ENCODE results near the gene SSB.
A peak's percentile ranks its signal among the peaks of the same experiment; 100 is the strongest.
"Not testable (repeated sequence)": the region's sequence is repeated elsewhere in the genome, so short reads cannot be mapped to it uniquely, and the experiment has no call there.

The SSB gene

DNA sequence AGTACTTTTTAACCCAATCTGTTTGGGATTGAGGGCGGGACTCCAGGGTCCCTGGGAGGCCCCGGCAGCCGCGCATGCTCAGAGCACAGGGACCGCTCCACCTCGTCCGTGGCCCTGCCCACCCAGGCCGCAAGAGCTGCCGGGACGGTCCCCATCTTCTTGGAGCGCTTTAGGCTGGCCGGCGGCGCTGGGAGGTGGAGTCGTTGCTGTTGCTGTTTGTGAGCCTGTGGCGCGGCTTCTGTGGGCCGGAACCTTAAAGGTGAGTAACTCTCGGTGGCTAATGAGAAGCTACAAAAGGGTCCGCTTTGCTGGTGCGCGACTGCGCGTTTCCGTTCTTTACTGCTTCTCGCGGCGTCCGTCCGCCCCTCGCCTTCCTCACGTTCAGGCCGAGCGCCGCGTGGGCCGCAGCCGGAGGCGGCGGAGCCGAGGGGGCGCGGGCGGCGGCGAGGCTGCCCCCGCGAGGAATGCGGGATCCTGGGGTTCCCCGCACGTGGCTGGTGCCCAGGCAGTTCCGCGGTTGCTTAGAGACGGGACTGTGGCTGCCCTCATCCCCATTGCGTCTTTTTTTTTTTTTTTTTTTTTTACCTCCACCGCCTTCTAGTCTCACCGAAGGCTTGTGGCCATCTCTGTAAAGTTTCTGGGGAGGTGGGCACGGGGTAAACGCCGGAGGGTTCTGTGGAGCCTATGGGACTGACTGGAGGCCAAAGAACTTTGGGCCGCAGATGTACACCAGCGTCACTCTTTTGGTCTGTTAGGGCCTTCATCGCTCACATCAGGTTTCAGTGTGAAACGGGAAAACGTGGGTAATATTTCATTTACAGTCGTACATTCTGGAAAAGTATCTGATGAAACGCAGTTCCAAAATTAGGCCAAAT lies at the start of gene SSB:
Gene SSB (plus strand): TSS at position 154 of the 875 bp plus-strand sequence. CDS start 2,090 bp downstream, outside the sequence.
- FAIRE-seq (peak; percentile 97), DNase-seq (ENCODE audit: extremely low spot score, insufficient read length, low read depth) (peak; percentile 89)

DNA sequence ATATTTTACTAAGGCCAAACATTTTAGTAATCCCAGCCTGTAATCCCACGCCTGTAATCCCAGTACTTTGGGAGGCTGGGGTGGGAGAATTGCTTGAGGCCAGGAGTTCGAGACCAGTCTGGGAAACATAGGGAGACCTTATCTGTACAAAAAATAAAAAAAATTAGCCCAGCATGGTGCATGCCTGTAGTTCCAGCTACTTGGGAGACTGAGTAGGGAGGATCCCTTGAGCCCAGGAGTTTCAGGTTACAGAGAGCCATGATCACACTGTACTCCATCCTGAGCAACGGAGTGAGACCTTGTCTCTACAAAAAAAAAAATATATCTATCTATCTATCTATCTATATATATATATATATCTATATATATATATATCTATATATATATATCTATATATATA lies 45.9 kb upstream of the SSB start:
- DNase-seq (ENCODE audit: extremely low spot score, insufficient read length, low read depth) (no peak), FAIRE-seq (no peak)

DNA sequence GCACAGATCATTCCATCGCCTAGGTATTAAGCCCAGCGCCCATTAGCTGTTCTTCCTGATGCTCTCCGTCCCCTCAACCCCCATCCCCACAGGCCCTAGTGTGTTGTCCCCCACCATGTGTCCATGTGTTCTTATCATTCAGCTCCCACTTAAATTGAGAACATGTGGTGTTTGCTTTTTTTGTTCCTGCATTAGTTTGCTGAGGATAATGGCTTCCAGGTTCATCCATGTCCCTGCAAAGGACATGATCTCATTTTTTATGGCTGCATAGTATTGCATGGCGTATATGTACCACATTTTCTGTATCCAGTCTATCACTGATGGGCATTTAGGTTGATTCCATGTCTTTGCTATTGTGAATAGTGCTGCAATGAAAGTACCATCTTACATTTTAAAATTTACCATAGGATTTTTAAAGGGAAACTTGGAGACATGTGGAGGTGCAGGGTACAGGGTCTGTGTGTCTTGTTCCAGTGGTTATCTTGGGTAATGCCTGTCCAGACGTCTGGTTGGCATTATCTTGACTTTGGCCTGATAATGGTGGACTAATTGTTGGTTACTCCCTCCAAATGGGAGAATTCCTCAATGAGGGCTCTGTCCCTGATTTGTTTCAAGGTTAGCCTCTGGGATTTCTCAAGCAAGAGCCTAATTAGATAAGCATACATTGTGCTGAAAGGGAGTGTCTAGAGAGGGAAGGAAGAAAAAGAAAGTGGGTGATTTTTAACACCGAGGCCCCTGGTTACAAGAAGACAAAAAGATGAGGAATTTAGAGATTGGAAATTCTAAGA lies 43.4 kb upstream of the SSB start:
- FAIRE-seq (no peak), DNase-seq (ENCODE audit: extremely low spot score, insufficient read length, low read depth) (no peak)

DNA sequence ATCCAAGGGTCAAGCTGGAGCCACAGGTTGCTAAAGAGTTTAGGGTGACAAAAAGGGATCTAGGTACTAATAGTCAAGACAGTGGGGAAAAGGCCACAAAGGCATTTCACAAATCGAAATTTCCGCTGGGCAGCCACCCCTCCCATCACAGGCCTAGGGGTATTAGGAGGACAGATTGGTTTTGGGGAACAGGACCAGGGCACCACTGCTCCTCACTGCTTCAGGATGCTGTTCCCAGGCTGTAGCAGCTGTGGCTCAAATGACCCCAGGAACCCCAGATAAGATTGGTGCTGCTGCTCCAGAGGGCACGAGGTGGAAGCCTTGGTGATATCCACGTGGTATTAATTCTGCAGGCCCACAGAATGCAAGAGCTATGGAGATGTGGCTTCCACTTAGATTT lies 42.3 kb upstream of the SSB start:
- FAIRE-seq: no peak
- DNase-seq (ENCODE audit: extremely low spot score, insufficient read length, low read depth): no peak

DNA sequence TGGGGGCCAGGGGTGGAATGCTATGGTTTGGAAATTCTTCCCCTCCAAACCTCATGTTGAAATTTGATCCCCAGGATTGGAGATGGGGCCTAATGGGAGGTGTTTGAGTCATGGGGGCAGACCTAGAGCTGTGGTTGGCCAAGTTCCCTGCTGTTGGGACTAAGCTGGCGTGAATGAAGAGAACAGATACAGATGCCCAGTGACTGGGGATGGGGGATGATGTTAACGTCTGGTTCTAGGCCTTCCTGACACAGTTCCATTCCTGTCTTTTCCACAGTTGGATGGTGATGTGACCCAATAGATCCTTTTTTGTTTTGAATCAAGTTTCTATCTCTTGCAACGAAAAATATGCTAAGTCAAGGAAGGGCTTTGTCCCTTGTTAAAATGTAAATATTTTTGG lies 41.3 kb upstream of the SSB start:
- DNase-seq (ENCODE audit: extremely low spot score, insufficient read length, low read depth) (no peak), FAIRE-seq (no peak)

DNA sequence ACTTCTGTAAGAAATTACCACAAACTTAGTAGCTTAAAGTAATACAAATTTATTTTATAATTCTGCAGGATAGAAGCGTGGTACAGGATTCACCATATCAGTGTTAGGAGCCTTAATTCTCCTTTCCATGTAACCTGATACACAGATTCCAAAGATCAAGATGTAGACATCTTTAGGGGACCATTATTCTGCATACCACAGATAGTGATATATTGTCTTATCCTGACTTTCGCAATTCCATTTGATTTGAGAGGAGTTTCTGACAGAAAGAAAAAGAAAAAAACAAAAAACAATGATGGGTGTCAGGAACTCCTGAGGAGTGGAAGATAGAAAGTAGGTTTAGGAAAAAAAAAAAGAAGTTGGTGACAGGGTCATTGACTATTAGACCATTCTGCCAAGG lies 40.9 kb upstream of the SSB start:
- no peak for DNase-seq (ENCODE audit: extremely low spot score, insufficient read length, low read depth)
- no peak for FAIRE-seq

DNA sequence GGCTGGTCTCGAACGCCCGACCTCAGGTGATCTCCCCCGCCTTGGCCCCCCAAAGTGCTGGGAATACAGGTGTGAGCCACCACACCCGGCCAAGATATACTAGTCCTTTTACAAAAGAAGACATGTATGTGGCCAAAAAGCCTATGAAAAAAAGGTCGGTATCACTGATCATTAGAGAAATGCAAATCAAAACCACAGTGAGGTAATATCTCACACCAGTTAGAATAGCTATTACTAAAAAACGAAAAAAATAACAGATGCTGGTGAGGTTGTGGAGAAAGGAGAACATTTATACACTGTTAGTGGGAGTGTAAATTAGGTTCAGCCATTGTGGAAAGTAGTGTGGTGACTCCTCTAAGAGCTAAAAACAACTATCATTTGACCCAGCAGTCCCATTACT lies 38.7 kb upstream of the SSB start:
- DNase-seq (ENCODE audit: extremely low spot score, insufficient read length, low read depth): no peak
- peak; percentile 24 for FAIRE-seq

DNA sequence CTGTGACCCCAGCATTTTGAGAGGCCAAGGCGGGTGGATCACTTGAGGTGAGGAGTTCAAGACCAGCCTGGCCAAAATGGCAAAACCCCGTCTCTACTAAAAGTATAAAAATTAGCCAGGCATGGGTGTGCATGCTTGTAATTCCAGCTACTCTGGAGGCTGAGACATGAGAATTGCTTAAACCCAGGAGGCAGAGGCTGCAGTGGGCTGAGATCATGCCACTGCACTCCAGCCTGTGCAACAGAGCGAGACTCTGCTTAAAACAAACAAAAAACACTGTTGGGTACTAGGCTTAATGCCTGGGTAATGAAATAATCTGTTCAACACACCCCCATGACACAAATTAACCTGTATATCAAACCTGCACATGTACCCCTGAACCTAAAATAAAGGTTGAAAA lies 37.9 kb upstream of the SSB start:
- FAIRE-seq; DNase-seq (ENCODE audit: extremely low spot score, insufficient read length, low read depth): not testable (repeated sequence)

DNA sequence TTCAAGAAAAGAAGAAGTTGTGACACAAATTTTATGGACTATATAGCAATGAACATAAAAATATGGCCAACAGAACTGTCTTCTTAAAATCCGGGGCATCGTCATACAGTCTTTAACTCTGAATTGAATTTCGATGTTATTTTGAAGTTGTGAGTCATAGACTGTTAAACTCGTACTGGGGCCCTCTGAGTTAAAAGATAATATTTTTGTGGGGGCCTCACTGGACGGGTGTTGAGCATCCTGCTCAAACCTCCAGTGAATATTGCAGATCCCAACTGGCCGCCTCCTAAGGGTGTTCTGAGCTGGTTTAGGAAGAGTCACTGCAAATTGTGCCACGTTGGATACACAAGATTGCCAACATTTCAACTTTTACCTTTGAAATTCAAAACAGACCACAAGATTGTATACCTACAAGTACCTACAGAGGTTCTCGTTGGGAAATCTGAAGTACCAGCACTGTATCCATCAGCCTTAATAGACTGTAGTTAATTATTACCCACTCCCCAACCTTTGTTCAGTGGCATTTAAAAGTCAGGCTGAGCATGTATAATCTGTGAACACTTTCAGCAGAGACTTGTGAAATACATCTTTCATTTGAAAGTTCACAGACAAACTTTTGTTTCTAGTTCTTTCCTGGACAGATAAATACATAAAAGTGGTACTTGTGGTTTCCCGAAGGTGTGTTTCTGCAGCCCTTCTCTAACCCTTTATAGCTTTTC lies 37.3 kb upstream of the SSB start:
- FAIRE-seq: peak; percentile 71
- DNase-seq (ENCODE audit: extremely low spot score, insufficient read length, low read depth): no peak

DNA sequence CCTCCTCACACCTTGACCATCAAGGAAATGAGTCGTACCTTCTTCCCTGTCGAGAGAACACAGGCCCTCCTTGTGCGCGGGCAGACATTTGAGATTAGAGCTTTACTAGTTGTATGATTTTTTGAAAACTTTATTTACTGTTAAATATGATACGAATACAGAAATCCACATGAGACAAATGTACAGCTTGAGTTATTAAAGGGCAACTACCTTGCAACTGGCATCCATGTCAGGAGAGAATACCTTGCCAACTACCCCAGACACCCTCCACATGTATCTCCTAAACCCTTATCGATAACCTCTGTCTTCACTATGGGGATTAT lies 36.7 kb upstream of the SSB start:
- no peak for DNase-seq (ENCODE audit: extremely low spot score, insufficient read length, low read depth)
- FAIRE-seq: no peak

DNA sequence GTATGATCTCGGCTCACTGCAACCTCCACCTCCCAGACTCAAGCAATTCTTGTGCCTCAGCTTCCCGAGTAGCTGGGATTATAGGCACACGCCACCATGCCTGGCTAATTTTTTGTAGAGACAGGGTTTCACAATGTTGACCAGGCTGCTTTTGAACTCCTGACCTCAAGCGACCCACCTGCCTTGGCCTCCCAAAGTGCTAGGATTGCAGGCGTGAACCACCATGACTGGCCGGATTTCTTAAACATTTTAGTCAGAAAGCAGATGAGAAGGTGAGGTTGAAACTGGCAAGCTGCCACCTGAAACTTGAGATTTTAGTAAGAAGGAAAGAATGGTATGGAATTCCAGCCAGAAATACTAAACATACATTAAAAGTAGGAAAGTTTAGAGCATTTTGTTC lies 33.1 kb upstream of the SSB start:
- FAIRE-seq: no peak
- DNase-seq (ENCODE audit: extremely low spot score, insufficient read length, low read depth): no peak

DNA sequence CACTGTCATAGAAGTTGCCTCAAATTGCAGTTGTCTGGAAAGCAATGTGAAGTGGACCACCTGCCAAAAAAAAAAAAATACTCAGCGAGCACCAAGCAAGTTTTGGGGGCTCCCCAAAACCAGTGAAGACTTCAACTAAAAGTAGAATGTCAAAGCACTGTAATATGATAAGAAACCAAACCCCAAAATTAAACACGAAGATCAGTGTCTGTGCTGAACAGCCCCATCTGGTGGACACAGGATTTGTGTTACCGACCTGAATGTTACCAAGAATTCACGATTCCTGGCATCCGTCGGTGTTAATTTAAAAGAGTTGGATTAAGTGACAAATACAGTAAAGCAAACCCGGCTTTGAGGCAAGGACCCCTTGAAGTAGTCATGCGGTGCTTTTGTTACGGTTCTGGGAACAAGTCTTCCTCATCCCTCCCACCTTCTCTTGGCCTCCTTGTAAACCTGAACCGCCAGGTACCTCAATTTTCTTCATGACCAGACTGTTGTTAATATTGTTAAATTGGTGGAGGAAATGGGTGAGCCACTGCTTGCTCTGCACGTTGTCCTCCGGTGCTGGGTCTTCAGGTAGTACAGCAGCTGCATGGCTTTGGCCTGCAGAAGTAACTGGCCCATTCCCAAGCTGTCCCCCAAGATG lies 31.3 kb upstream of the SSB start:
- FAIRE-seq (peak; percentile 83), DNase-seq (ENCODE audit: extremely low spot score, insufficient read length, low read depth) (no peak)

DNA sequence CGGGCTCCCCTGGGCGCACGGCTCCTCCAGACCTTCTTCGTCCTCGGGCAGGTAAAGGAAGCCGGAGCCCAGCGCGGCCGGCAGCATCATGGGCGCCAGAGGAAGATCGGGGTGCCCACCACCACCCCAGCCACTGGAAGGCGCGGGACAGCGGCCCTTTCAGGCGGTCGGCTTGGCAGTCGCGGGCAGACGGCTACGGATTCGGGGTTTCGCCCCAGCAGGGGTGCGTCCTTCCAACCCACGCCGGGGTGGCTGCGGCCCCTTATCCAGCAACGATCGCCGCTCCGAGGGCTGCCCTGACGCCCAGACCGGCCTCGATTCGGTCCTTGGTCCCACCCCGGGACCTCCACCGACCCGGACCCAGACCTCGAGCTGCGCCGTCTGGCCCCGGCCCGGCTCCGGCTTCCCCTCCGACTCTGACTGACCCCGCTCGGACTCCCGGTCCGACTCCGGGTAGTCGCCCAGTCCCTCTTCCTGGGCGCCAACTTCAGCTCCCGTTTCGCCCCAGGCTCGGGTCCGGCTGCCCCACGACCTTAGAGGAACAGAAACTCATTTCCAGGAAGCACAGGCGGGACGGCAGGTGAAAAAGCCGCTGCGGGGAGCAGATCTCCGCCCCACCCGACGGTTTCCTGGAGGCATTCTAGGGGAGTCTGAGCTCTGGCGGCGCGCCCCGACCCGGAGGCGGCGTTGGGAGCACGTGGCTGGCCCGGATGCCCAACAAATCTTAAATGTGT lies 30.2 kb upstream of the SSB start:
- no peak for DNase-seq (ENCODE audit: extremely low spot score, insufficient read length, low read depth)
- FAIRE-seq: no peak

DNA sequence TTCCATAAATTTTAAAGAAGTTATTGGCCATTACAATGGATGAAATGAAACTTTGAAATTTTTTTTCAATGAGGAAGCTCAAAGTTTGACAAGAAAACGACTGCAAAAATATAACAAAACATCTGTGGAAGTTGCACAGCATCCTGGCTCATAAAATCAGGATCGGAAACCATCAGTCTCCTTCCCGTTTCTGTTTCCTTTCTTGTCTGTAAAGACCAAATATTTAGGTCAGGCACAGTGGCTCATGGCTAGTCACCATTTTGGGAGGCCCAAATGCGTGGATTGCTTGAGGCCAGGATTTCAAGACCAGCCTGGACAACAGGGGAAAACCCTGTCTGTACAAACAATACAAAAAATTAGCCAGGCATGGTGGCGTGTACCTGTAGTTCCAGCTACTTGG lies 27.6 kb upstream of the SSB start:
- DNase-seq (ENCODE audit: extremely low spot score, insufficient read length, low read depth): no peak
- no peak for FAIRE-seq

DNA sequence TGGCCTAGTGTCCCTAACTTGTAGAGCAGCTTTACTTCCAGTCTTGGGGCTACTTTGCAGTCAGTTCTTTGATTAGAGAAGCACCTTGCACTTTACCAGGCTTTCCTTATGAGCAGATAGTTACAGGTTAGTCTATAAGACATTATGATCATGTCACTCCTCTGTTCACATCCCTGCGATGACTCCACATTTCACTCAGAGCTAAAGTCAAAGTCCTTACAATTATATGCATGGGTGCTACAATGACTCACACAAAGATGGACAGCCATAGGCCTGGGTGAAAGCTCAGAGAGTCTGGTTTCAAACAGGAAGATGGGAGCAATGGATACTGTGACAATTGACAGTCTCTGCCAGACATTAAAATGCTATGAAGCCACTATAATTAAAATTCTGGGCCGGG lies 27.1 kb upstream of the SSB start:
- FAIRE-seq: no peak
- DNase-seq (ENCODE audit: extremely low spot score, insufficient read length, low read depth): no peak

DNA sequence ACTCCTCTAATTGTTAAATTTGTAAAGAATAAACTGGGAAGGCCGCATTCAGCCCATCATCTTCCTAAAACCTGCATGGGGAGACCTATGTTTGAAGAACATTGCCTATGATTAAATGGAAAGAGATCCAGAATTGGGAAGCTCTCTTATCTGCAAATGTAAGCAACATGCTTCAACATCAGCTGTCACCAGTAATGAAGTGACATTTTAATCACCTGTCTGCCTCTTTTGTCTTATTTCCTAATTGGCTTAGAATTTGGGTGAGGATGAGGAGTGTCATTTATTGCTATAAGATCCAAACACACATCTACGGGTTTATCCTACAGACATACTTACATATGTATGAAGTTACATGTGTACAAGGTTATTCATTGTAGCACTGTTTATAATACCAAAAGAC lies 26.0 kb upstream of the SSB start:
- no peak for DNase-seq (ENCODE audit: extremely low spot score, insufficient read length, low read depth)
- FAIRE-seq: no peak

DNA sequence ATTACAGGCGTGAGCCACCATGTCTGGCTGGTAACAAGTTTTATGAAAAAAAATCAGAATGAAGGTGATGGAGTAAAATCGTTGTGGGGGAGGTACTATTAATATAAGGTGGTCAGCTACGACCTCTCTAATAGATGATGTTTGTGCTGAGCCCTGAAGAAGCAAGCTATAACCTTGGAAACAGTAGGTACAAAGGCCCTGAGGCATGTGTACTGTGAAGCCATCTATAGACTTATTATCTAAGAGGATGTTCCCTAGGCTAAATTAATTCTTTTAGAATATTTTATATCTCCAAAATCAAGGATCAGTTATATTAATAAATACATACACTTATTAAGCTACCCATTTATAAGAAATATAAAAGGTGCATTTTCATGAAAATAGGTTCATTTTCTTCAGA lies 23.3 kb upstream of the SSB start:
- DNase-seq (ENCODE audit: extremely low spot score, insufficient read length, low read depth) (no peak), FAIRE-seq (no peak)

DNA sequence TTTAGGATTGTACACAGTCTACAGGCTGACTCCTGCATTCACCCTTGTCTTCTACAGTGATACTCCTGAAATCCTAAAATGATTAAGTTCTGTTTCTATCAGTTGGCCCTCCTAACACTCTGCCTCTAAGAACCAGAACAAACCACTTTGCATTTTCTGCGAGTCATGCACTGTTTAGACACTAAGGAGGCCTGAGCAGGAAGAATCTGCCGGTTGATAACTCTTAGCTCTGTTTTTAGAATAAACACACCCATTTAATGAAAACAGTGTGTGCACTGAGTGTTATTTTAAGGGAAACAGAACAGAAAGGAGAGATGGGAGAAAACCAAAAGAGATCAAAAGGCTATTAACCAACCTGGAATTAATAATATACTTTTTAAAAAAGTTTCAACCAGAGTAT lies 22.9 kb upstream of the SSB start:
- FAIRE-seq (no peak), DNase-seq (ENCODE audit: extremely low spot score, insufficient read length, low read depth) (no peak)

DNA sequence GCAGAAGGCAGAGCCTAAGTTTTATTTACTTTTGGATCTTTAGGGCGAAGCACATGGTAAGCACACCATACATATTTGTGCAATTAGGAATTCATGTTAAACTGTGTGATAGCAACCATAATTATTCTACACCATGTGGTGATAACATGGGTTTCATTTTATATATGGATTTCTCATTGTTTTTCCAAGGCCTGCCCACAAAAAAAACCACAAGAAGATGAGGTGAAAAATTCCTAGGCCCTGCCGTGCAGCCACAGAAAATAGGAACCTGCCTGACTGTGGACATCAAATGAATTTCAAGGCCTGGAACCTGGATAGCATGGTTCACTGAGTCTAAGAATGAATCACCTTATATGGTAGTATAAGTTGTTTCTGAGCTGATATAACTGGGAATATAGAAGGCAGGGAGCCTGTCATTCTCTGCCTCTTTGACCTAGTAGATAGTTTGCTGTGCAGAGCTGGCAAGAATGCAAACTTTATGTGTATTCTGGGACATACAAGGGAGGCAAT lies 22.4 kb upstream of the SSB start:
- DNase-seq (ENCODE audit: extremely low spot score, insufficient read length, low read depth): no peak
- no peak for FAIRE-seq

DNA sequence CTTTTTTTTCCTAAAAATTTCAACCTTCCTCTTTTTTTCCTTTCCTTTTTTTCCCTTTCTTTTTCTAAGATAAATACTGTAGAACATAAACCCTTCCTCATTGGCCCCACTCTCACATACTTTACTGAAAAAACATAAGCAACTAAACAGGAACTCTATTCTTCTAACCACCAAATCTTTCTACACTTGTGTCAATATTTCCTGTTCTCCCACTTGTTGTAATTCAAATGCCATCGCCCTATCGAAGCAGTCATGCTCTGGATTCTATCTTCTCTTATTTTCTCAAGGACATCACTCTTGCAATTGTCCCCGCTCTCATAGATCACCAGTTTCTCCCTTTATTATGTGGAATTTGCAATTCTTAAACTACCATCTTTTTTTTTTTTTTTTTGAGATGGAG lies 20.2 kb upstream of the SSB start:
- FAIRE-seq: no peak
- no peak for DNase-seq (ENCODE audit: extremely low spot score, insufficient read length, low read depth)

All from GM18507 (cell line).